HG02970 (cell line): ENCODE data around the gene RAD51B.
"Not testable (repeated sequence)": the region's sequence is repeated elsewhere in the genome, so short reads cannot be mapped to it uniquely, and the experiment has no call there.

Experiments used
- ATAC-seq: cut with Tn5 transposase; IDR thresholded peaks from one replicate; pipeline ENCODE4 v1.9.1; 2021; ENCODE audit warnings: mild to moderate bottlenecking, moderate library complexity, moderate number of reproducible peaks; ENCODE audit not compliant: unreplicated experiment, low FRiP score

Gene RAD51B

DNA sequence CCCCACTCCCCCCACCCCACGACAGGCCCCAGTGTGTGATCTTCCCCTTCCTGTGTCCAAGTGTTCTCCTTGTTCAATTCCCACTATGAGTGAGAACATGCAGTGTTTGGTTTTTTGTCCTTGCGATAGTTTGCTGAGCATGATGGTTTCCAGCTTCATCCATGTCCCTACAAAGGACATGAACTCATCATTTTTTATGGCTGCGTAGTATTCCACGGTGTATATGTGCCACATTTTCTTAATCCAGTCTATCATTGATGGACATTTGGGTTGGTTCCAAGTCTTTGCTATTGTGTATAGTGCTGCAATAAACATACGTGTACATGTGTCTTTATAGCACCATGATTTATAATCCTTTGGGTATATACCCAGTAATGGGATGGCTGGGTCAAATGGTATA, 609.3 kb downstream of the RAD51B start:
- not testable (repeated sequence) for ATAC-seq

DNA sequence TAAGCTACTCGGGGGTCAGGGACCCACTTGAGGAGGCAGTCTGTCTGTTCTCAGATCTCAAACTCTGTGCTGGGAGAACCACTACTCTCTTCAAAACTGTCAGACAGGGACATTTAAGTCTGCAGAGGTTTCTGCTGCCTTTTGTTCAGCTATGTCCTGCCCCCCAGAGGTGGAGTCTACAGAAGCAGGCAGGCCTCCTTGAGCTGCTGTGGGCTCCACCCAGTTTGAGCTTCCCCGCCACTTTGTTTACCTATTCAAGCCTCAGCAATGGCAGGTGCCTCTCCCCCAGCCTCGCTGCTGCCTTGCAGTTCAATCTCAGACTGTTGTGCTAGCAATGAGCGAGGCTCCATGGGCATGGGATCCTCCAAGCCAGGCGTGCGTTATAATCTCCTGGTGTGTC, 614.6 kb downstream of the RAD51B start:
- ATAC-seq, result not testable (repeated sequence)

DNA sequence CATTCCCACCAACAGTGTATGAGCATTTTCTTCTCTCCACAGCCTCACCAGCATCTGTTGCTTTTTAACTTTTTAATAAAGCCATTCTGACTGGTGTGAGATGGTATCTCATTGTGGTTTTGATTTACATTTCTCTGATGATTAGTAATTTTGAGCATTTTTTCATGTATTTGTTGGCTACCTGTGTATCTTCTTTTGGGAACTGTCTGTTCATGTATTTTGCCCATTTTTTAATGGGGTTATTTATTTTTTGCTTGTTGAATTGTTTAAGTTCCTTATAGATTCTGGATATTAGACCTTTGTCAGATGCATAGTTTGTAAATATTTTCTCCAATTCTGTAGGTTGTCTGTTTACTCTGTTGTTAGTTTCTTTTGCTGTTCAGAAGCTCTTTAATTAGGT, 616.1 kb downstream of the RAD51B start:
- ATAC-seq, result not testable (repeated sequence)

DNA sequence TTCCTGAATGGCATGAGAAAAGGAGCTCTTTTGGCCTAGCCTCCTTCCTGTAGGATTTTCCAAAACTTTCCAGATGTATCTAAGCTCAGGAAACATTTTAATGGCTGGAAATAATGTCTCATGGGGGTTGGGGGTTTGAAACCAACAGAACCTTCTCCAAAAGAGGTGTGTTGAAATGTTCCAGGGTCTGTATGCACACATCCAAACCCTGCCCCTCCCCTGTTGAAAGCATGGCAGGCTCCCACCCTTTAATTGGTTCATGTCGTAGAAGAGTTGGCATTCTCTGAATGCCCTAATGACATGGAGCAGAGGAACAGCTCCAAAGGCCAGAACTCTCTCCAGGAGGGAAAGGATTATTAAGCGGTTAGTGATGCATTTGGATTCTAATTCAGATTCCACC, 620.1 kb downstream of the RAD51B start:
- ATAC-seq, result no peak

DNA sequence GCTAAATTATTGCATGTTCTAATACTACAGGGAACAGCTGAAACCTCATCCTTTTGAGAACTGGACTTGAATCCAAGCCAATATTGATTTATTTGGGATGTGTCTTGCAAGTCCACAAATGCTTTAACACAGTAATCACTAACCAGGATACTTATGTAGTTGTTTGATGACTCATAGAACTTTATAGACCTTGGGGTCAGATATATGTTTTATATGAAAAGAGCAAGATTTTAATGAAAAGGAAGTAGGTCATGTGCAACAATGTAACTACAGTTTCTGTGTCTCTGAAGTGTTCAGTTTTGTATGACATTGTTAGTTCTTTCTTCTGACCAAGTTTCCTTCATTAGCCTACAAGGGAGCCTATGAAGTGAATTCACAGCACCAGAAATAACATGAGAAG, 621.2 kb downstream of the RAD51B start:
- ATAC-seq, result no peak

DNA sequence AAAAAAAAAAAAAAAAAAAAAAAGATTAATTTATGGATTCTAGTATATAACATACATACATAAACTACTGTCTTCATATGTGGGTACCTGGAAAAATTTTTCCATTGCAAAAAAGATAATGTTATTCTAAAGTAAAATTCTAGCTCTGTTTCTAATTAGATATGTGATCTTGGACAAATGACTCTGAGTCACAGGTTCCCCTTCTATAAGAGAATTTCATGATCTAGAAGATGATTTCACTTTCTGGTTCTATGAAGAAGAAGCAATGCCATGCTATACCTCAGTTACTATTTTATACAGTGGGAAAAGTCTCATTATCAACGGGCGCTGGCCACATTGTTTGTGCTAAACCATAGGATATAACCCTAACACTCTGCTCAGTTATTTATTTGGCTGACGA, 622.0 kb downstream of the RAD51B start:
- no peak for ATAC-seq

DNA sequence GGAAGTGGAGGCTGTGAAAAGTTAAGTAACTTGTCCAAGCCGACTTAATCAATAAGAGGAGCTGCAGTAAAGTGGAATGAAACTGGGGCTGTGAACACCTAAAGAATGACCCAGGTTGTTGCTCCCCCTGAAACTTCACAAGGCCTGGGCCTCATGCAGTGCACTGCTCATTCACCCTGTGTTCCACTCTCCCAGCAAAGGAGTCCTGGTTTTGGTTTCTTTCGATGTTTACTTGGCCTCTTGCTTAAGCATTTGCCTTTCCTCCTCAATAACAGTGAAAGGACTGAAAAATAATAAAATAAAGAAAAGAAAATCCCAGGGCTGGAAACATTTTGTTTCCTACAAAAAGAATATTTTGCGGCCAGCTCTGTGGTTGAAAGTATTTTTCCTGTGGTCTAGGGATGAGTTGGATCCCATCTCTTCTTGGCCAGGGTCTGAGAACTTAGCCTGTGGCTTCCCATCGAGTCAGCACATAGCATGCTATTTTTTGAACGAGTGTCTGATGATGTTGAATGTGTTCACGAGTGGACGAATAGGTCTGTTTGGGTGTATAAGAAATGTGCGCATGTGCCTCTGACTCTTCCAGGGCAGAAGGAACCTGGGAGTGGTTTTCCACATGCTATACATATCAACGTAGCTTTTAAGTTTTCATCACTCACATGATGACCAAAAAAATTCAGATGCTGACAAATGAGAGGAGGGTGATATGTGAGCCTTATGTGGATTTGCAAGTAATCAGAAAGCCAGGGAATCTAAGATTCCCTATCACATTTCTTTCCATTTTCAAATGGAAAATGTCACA, 623.5 kb downstream of the RAD51B start:
- ATAC-seq, result no peak

DNA sequence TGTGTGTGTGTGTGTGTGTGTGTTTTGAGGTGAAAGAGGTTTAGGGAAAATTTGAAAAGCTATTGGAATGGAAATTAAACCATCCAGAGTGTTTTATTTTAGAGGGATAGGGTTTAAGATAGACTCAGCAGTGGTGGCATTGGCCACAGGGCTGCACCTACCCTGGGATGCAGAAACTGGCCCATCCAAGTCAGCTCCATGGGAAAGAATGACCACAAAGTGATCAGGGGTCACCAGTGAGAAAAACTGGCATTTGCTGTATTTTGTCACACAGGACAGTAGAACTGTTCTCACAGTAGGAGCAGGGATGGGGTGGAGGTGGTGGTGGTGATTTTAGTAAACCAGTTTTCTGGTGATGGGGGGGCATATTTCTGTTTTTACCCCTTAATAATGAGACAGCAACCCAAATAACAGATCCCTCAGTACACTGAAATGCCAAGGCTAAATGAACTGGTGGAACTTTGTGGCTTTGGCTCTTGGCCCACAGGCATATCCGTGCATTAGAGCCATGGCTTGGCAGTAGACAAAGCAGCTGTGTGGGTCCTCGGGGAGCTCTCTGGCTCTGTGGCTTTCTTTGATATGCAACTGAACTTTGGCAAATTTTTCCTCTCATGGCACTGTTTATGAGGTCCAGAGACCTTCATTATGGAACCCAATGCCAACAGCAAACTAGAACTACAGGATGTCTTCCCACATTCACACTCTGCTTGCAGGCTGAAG, 625.0 kb downstream of the RAD51B start:
- no peak for ATAC-seq

DNA sequence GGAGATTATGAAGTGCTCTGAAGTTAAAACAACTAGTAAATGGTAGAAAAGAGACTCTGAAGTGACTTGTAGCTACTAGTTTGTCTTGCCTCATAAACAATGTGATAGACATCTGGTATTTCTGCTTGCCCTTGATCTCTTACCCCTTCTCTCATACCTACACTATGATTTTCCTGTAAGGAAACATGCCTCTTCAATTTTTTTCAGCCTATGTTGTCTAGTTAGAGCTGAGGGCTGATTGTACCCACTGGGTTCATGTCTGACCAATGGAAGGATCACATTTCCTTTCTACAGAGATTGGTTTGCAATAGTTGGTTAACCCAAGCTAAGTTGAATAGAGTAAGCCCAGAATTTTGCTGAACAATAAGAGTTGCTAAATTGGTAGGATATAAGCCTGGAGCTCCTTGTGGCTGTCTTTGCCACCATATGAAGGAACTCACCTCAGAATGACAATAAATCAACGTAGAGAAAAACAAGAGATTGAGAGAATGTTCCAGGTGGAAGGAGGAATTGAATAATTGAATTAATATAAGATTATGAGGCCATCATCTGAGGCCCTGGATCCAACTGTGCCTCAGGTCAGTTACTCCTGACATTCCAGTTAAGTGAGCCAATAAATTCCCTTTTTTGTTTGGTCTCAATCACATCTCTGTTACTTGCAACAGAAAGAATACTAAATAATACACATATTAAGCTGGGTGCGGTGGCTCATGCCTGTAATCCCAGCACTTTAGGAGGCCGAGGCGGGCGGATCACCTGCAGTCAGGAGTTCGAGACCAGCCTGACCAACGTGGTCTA, 626.9 kb downstream of the RAD51B start:
- no peak for ATAC-seq

DNA sequence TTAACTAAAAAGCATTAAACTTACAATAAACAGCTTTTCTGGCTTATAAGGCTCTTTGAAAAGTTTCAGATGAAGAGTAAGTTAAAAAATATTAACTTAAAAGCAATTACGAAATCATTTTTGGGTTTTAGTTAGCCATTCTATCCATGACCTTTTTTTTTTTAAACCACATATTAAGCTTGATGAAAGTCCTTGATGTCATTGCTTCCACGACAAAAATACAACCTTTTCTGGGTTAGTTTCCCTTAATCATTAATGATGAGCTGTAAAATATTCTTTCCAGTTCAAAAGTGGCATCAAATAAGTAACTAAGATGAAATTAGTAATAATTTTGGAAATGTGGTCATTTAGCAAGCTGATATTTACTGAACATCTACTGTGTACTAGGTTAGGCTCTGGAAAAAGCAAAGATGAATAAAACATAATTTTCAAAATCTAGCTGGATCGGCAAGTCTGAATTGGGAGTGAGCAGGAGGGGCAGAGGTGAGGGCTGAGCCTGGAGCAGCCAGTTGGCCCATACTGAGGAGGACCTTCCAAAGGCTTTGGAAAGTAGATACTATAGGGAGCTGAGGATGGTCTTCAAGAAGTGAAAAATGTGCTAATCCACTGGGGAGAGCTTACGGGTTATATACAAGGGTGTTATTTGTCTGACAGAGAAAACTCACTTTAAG, 628.1 kb downstream of the RAD51B start:
- ATAC-seq, result no peak

DNA sequence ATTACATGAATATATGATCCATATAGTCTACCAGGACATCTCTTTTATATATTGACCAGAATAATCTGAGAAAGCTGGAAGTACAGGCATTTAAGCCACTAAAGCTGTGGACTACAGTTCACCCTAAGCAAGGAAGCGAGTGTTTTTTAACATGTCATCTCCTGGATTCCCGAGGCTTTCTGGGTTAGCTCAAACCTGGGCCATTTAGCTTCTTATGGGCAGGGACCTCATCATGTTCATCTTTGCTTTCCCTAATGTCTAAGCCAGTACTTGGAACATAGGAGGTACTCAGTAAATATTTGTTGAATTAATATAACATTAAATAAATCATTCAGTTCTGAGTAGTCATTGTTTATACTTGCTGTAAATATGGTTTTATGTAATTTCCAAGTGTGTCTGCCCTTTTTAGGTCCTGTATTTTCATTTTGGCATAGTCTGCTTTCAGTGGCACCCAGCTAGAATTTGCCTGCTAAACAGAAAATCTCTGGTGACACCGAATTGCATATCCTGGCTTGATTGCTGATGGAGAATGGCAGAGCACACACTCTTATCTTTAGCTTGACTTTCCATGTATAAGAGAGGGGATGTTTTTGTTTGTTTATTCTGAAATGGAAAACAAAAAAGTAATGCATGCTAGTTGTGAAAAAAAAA, 628.8 kb downstream of the RAD51B start:
- ATAC-seq, result no peak

DNA sequence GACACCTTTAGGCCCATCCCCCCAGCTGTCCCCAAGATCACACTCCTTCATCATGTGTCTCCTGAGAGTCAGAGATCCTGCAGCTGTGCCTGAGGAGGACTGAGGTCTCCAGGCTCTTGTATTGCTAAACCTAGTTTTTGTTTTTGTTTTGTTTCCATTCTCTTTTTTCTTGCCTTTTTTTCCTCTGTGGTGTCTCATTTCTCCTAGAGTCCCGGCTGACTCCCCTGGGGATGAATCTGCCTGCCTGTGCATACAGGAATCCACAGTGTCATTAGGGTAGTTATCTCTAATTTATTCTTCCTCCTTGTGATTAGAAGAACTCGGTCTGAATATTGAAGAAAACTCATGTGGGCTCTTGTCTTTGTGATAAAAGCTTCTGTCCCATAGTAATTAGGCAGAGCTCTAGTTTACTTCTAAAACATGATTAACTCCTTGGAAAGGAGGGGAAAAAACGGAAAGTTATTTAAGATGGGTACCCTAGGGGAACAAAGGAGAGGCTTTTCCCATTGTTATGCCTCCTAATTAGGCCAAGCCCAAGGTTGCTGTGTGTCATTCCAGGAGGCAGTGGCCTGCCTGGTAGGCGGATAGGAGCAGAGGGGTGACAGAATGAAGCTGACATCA, 630.1 kb downstream of the RAD51B start:
- no peak for ATAC-seq

DNA sequence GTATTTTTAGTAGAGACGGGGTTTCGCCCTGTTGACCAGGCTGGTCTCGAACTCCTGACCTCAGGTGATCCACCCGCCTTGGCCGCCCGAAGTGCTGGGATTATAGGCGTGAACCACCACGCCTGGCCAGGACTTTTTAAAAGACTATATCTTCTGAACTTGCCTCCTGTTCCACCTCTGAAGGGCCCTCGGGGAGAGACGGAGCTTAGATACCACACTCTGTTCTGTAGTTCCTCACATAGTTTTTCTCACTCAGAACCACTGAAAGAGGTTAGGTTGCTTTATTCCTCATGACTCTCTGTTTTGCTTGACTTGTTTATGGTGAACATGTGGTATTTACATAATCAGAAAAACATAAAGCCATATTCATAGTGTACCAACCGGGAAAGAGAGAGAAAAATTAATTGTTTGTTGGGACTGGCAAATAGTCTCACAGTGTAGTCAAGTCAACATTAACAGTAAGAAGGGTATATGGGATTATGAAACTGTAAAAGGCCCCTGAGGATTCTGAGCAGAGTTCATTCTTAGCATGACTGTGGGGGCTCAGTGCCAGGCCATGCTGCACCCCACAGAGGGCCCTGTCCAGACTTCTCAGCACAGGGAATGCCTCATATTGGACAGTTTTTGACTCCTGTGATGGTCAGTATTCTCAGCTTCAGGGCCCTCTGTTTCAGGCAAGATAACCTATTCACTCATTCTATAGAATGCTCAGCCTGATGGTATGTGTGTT, 631.0 kb downstream of the RAD51B start:
- ATAC-seq, result no peak

DNA sequence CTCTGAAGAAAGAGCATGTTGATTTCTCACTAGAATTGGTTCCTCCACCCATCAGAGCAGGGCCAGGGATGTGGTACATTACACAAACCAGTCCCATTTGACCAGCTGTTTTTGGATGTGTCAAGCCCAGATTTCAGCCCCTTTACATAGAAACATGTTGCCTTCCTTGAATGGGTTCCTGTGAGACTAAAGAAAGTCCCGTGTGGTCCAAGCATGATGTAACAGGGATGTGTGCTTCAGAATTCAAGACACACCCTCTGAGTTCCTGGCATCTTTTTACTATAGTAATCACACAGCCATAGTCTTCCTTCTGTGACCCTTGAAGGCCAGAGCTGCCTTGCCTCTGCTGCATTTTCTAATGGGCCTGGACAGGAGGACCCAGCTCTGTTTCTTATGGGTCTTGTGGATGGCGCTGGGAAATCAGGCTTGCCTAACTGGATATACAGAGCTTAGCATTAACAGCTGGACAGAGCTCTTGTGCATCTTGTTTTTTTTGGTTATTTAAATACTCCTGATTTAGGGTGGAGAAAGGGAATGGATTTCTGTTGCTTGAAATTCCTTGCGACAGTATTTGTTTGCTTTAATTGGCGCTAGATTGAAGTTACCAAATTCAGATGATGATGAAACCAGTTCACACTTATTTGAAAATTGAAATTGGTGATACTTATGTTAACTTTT, 632.3 kb downstream of the RAD51B start:
- no peak for ATAC-seq

DNA sequence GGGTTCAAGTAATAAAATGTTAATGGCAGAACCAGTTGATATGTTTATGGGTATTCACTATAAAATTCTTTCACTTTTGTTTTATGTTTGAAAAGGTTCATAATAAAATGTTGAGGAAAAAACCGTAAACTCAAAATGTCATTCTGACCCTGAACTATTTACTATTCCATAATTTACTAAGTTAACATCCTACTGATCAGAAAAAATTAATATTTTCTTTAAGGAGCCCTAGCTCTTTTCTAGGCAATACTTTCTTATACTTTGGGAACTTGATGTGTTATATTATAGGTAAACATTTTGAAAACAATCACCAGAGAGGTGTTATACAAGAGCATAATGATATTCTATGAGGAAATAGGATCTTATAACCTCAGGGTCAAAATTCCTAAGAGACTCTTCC, 638.7 kb downstream of the RAD51B start:
- ATAC-seq, result no peak

DNA sequence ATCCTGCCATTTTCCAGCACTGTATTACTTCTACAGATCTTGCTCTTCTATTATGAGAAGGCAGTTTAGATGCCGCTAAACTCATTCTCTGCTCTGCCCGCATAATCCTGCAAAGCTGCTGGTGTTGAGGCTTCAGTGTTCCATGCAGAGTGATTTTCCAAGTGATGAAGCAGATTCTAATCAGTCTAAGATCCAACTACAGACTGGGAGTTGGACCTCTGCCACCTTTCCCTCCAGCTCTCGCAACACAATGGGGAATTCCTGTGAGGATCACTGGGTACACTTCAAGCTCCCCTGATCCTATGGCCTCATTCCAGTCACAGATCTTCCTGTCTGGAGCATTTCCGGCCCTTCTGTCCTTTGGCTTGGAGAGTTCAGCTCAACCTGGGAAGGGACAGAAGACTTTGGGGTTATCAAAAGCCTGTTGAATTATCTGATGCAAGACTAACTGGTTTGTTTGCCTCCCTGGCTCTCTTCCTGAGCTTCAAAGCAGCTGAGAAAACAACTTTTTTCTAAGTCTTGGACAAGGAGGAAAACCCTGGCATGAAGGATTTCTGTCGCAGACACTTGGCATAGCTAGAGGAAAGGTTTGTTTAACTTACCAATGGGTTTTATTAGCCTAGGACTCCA, 639.4 kb downstream of the RAD51B start:
- no peak for ATAC-seq

DNA sequence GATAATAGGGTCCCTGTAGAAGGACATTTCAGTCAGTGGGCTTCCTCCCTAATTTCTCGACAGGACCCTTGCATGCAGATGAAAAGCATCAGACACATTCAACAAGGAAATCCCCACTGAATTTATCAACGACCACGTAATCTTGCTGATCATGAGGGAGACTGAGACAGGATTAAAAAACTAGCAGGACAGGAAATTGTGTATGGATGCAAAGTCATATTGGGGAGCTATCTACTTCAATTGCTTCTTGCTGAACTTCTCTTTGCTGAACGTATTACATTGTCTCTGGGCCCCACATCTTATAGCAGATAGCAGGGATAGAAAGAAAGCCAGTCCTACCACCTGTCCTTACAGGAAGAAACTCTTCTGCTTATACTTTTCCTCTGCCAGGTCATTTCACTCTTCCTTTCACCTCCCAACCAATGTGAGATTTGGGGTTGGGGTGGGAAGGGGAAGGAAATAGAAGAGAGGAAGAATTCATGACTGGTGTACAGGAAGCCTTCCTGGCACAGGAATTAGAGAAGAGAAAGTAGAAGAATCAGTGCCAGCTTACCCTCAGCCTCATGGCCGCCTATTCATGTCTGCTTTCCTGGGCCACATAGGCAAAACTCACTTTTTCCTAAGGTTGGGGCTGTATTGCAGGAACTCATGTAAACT, 640.0 kb downstream of the RAD51B start:
- no peak for ATAC-seq

DNA sequence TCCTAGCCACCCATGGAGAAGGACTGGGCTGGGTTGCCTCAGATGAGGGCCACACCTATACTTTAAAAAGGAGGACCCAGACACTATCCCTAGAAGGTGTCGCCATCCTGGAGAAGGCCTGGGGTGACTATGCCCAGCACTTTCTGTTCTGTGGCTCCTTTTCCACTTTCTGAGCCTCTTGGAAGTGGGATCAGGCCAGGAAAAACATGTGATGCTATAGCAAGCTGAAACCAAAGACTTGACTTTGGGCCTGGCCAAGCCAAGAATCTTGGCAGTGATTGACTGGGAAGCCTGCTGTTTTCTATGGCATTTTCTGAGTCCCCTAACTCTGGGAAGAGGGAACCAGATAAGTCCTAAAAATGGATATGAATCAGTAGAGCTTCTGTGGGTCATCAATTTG, 641.0 kb downstream of the RAD51B start:
- no peak for ATAC-seq
